Vagina (tissue), 2 donors: ENCODE data around the gene PRPF19. TPM values are rescaled to one million over a fixed set of nuclear protein-coding genes. Genes with fewer than 3 reads are reported as not detected.

ENCODE experiments used
- DNase-seq, 2 donors: peaks; one replicate each; pipeline ENCODE4 v3.0.0-alpha.2; 2017; ENCODE audit errors: extremely low spot score in 2 of 2
- H3K27ac ChIP-seq: fragments of 200-600 bp; sonication (generic); one replicate; pipeline ENCODE4 v1.5.1; 2019
- H3K27me3 ChIP-seq: fragments of 200-600 bp; sonication (generic); one replicate; pipeline ENCODE4 v1.5.1; 2019
- H3K36me3 ChIP-seq, 2 donors: fragments of 200-600 bp; sonication (generic); one replicate each; pipeline ENCODE4 v1.5.1; 2017 to 2019
- H3K4me1 ChIP-seq: fragments of 200-600 bp; sonication (generic); one replicate; pipeline ENCODE4 v1.5.1; 2019
- H3K4me3 ChIP-seq, 2 donors: fragments of 200-600 bp; sonication (generic); 1 replicate in 1 of 2; 2 replicates in 1 of 2; pipeline ENCODE4 v1.5.1; 2016 to 2019
- H3K9me3 ChIP-seq: fragments of 200-600 bp; sonication (generic); one replicate; pipeline ENCODE4 v1.5.1; 2019
- CTCF ChIP-seq, 3 experiments: fragments of 450-650 bp in 2 of 3; fragments of 200-600 bp in 1 of 3; sonication (generic) in 1 of 3; IDR thresholded peaks; one replicate each; pipeline ENCODE4 v1.5.1; 2017 to 2019; ENCODE audit warnings: antibody characterized with exemption in 3 of 3, mild to moderate bottlenecking in 2 of 3, moderate library complexity in 2 of 3
- POLR2A ChIP-seq, 2 donors: fragments of 450-650 bp; IDR thresholded peaks; one replicate each; pipeline ENCODE4 v1.6.1; 2017; ENCODE audit warnings: antibody characterized with exemption in 2 of 2, mild to moderate bottlenecking in 2 of 2, moderate library complexity in 2 of 2
- POLR2AphosphoS5 ChIP-seq, 2 donors: sonication (generic); formaldehyde crosslinking; IDR thresholded peaks; one replicate each; pipeline ENCODE4 v1.9.0; 2017; ENCODE audit warnings: antibody characterized with exemption in 2 of 2, mild to moderate bottlenecking in 2 of 2, low read depth in 1 of 2; ENCODE audit not compliant: insufficient read depth in 1 of 2
- intact Hi-C: fragments of 100-400 bp; cut with DNase I; formaldehyde crosslinking; loops from one replicate; pipeline ENCODE4 v1.15.1; 2023
- total RNA-seq: library from RNA; depleted of rRNA; stranded (reverse); fragments of >200 nt; gene quantifications from one replicate; pipeline ENCODE4 v1.2.3, GENCODE V29; 2016

PRPF19 gene
- total RNA-seq, 1 donor from 2014 or later, result 54.0 TPM

- Histone ChIP-seq H3K27ac (peak overlapping the region; percentile 91), H3K4me1 (peaks cover 27% of the 10 kb centered on the region), H3K27me3 (no peaks in the 10 kb centered on the region), H3K9me3 (no peaks in the 10 kb centered on the region), H3K4me3 (peak overlapping the region; percentile 56 to 75), H3K36me3 (no peaks in the 10 kb centered on the region)
- intact Hi-C loops, result no loop called here
- DNase-seq, result no peak
- TF ChIP-seq CTCF (IDR thresholded peaks at IDR 0.05) (no peak), POLR2A (IDR thresholded peaks at IDR 0.05) (no peak), POLR2AphosphoS5 (IDR thresholded peaks at IDR 0.05; ENCODE audit: insufficient read depth in 1 of 2, low read depth in 1 of 2) (no peak)
These were observed 46.4 kb upstream of the PRPF19 start for GRCh38 chr11:60952742-60953170.

DNA sequence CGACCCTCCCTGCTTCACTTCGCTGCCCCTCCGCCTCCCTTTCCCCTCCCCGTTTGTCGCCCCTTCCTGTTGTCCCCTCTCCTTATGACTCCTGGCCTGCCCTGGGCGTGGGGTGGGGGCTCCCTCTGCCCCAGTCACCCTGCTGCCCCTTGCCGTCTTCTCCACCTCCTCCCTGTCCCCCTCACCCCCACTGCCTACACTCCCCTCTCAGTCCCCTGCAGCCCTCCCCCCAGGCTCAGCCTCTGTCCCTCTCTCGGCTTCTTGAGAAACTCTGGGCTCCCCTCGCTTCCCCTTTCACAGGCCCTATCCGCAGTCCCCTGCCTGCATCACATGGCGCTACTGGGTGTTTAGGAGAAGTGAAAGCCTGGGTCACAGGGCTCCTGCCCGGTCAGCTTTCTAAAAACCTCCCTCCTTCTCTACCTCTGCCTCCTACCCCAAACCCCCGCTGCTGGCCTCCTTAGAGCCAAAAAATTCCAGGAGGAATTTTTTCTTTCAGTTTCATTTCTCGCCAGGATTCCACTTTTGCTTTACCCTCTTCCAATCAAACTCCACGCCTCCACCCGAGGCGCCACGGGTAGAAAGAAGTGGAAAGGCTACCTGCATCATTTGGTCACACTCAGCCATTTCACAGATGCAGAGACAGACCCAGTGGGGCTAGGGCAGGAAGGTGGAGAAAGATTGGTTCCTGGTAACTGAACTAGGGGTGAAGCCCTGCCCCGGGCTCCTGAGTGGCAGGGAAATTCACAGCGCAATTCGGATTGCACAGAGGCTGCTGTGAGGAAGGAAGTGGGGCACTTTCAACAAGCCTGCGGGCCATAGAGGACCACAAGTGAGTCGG lies 45.7 kb upstream of the PRPF19 start, which contains the start of gene SLC15A3:
Gene SLC15A3, minus strand, starts transcription at position 273 of the 838 bp plus-strand sequence. CDS start 625 bp downstream, outside the sequence.
- H3K36me3 ChIP-seq, result no peaks in the 10 kb centered on the region
- peak within 1 kb of the TSS; percentile 56 to 75 for H3K4me3 ChIP-seq
- H3K27ac ChIP-seq, result peak within 1 kb of the TSS; percentile 91
- no peaks in the 10 kb centered on the region for H3K9me3 ChIP-seq
- H3K27me3 ChIP-seq, result no peaks in the 10 kb centered on the region
- TF ChIP-seq POLR2AphosphoS5 (IDR thresholded peaks at IDR 0.05; ENCODE audit: insufficient read depth in 1 of 2, low read depth in 1 of 2) (peak; percentile 34 to 47), POLR2A (IDR thresholded peaks at IDR 0.05) (no peak), CTCF (IDR thresholded peaks at IDR 0.05) (no peak)
- DNase-seq, result no peak
- H3K4me1 ChIP-seq, result peaks cover 27% of the 10 kb centered on the region
- intact Hi-C loops, result no loop called here

GRCh38 chr11:60951606-60951903 lies 45.2 kb upstream of the PRPF19 start:
- no peaks in the 10 kb centered on the region for H3K9me3 ChIP-seq
- H3K36me3 ChIP-seq, result no peaks in the 10 kb centered on the region
- TF ChIP-seq POLR2AphosphoS5 (IDR thresholded peaks at IDR 0.05; ENCODE audit: insufficient read depth in 1 of 2, low read depth in 1 of 2), result no peak
- no peak for TF ChIP-seq CTCF (IDR thresholded peaks at IDR 0.05)
- TF ChIP-seq POLR2A (IDR thresholded peaks at IDR 0.05), result no peak
- H3K4me3 ChIP-seq, result peak overlapping the region; percentile 56 to 75
- H3K4me1 ChIP-seq, result peaks cover 27% of the 10 kb centered on the region
- no peak for DNase-seq
- H3K27me3 ChIP-seq, result no peaks in the 10 kb centered on the region
- intact Hi-C loops, result no loop called here
- peak overlapping the region; percentile 91 for H3K27ac ChIP-seq

GRCh38 chr11:60950933-60951605 lies 44.7 kb upstream of the PRPF19 start:
- no peak for DNase-seq
- Histone ChIP-seq H3K9me3 (no peaks in the 10 kb centered on the region), H3K36me3 (no peaks in the 10 kb centered on the region), H3K27ac (peak overlapping the region; percentile 91), H3K4me3 (peak overlapping the region; percentile 56 to 75), H3K27me3 (no peaks in the 10 kb centered on the region), H3K4me1 (peaks cover 27% of the 10 kb centered on the region)
- TF ChIP-seq POLR2A (IDR thresholded peaks at IDR 0.05), result no peak
- no peak for TF ChIP-seq CTCF (IDR thresholded peaks at IDR 0.05)
- TF ChIP-seq POLR2AphosphoS5 (IDR thresholded peaks at IDR 0.05; ENCODE audit: insufficient read depth in 1 of 2, low read depth in 1 of 2), result peak in 1 of 2 donors; percentile 10
- intact Hi-C loops, result no loop called here
